DND-41 (cell line): ENCODE measurements around the gene NUBP2.

ENCODE experiments used
- EZH2 ChIP-seq: IDR thresholded peaks from 3 replicates; pipeline ENCODE4 v1.6.1; 2012; ENCODE audit warnings: borderline replicate concordance, low read depth, mild to moderate bottlenecking, moderate library complexity, low read length, inconsistent platforms; ENCODE audit not compliant: severe bottlenecking
- TF ChIP-seq, protein P1 (sequence below): IDR thresholded peaks from 2 replicates; pipeline ENCODE4 v1.5.1; 2012; ENCODE audit warnings: borderline replicate concordance, low read length, moderate library complexity, mild to moderate bottlenecking; ENCODE audit not compliant: poor library complexity, severe bottlenecking; ENCODE audit errors: extremely low read depth

DNA sequence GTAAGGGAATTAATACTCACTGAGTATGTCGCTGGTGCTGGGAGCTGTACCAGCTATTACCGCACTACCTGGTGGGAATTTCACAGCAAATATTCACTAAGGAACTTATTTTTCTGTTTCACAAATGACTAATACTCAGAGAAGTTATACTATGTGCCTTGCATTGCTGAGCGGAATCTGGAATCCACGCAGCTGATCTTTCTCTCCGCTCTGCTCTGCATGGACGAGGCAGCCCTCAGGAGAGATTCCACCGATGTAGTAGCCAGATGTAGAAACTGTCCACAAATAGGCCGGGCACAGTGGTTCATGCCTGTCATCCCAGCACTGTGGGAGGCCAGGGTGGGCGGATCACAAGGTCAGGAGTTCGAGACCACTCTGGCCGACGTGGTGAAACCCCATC lies 28.6 kb upstream of the NUBP2 start:
- TF ChIP-seq, protein P1, sequence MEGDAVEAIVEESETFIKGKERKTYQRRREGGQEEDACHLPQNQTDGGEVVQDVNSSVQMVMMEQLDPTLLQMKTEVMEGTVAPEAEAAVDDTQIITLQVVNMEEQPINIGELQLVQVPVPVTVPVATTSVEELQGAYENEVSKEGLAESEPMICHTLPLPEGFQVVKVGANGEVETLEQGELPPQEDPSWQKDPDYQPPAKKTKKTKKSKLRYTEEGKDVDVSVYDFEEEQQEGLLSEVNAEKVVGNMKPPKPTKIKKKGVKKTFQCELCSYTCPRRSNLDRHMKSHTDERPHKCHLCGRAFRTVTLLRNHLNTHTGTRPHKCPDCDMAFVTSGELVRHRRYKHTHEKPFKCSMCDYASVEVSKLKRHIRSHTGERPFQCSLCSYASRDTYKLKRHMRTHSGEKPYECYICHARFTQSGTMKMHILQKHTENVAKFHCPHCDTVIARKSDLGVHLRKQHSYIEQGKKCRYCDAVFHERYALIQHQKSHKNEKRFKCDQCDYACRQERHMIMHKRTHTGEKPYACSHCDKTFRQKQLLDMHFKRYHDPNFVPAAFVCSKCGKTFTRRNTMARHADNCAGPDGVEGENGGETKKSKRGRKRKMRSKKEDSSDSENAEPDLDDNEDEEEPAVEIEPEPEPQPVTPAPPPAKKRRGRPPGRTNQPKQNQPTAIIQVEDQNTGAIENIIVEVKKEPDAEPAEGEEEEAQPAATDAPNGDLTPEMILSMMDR, result no peak
- TF ChIP-seq EZH2, result no peak
